ENCODE data around the gene KRT86. TPM values are rescaled to one million over a fixed set of nuclear protein-coding genes. Genes with fewer than 3 reads are reported as not detected.

KRT86 gene
- total and polyA plus RNA-seq, 9 of the 15 experiments (the other 6 are each of a cell fraction or from before 2014, with no cell fraction given), result not detected

DNA sequence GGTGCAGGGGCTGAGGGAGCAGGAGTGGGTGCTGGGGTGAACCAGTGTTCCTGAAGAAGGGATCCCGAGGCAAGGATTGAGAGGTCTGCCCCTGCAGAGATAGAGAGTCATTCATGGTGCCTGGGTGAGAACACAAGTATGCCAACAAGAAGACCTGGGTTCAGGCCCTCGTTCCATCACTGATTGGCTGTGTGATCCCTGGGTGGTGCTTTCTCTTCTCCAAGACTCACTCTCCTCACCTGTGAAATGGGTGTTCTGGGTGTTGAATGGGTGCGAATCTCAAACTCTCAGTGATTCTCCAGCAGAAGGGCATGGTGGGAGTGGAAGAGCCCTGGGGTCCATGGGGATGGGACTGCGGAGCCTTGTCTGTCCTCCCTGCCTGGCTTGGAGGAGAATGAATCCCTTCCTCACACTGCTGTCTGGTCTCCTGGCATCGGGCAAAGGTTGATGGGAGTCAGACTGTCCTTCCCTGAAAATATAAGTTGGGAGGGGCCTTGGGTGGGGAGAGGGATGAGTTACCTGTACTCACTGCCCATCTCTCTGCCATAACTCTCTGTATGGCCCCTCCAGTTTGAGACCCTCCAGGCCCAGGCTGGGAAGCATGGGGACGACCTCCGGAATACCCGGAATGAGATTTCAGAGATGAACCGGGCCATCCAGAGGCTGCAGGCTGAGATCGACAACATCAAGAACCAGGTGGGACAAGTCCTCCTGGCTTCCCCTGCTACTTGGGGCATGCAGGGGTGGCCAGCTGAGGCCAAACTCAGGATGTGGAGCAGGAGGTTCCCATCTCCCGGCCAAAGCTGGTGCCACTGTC, 31.8 kb upstream of the KRT86 start:
- Histone ChIP-seq H3K9me1 (ENCODE audit: control insufficient read depth, insufficient read depth, low read length) (no peaks in the 10 kb centered on the region), H3K79me2 (ENCODE audit: control insufficient read depth, insufficient read depth, low read length) (no peaks in the 10 kb centered on the region), H3K4me3 (no peak overlapping the region), H3K36me3 (ENCODE audit: control insufficient read depth, insufficient read depth, low read length) (no peaks in the 10 kb centered on the region), H4K20me1 (replicated peaks; ENCODE audit: control insufficient read depth, insufficient read depth, low read length) (no peaks in the 10 kb centered on the region), H2AFZ (ENCODE audit: low read depth, low read length) (no peak overlapping the region), H3K9me3 (replicated peaks; ENCODE audit: control insufficient read depth, insufficient read depth, low read depth, low read length) (no peaks in the 10 kb centered on the region), H3K4me2 (ENCODE audit: insufficient read depth, low read length) (no peak overlapping the region), H3K4me1 (replicated peaks in 1 of 2; ENCODE audit: control insufficient read depth in 2 of 2, insufficient read depth in 2 of 2, low read length in 2 of 2) (no peaks in the 10 kb centered on the region), H3K27me3 (ENCODE audit: control insufficient read depth in 2 of 2, insufficient read depth in 2 of 2, low read length in 2 of 2) (peaks cover 0 to 46% of the 10 kb centered on the region in 2 experiments; a peak in 4 of 5 replicates), H3K9ac (ENCODE audit: insufficient read depth in 1 of 2, low read depth in 2 of 2, low read length in 2 of 2) (no peak overlapping the region), H3K27ac (ENCODE audit: extremely low read depth, low read depth, low read length) (no peak overlapping the region)
- in situ Hi-C loops (cut with MboI), result no loop called here
- ChIA-PET CTCF (ENCODE audit: low intra/inter-chr PET ratio) (no interaction called here), POLR2A (interaction anchor here (0.6 kb wide), 1 partner anchor 926 kb away, joined by 3 read pairs; no protein-coding TSS in a partner anchor)
- no TSS peak for BruUV-seq (replicated peaks)
- no peak for TF ChIP-seq HINFP (tag; conservative IDR thresholded peaks at IDR 0.05; ENCODE audit: low read depth)
- TF ChIP-seq RBM25 (IDR thresholded peaks at IDR 0.05; ENCODE audit: low read depth, low read length, severe bottlenecking), result peak; percentile 77
- intact Hi-C loops (cut with micrococcal nuclease), result no loop called here
- DNase-seq (ENCODE audit: extremely low read depth in 1 of 4, low spot score in 3 of 4) (no peak), ATAC-seq (no peak), FAIRE-seq (no peak)
- WGBS (ENCODE audit: insufficient coverage, low coverage, missing lambda C conversion rate), result 1% methylated on average over 11 of the region's 11 CpGs
